HG02852 (cell line): ENCODE results near the gene OR8S1.
"Not testable (repeated sequence)": the region's sequence is repeated elsewhere in the genome, so short reads cannot be mapped to it uniquely, and the experiment has no call there.

Experiments
- ATAC-seq: cut with Tn5 transposase; IDR thresholded peaks from one replicate; pipeline ENCODE4 v1.9.1; 2021; ENCODE audit warnings: mild to moderate bottlenecking, moderate library complexity; ENCODE audit not compliant: unreplicated experiment

The OR8S1 gene

GRCh38 chr12:48553666-48554343 lies 28.4 kb downstream of the OR8S1 start:
- ATAC-seq: not testable (repeated sequence)

- ATAC-seq: no peak
Measured at GRCh38 chr12:48556631-48557030, 31.2 kb downstream of the OR8S1 start.

- ATAC-seq: no peak
Measured at GRCh38 chr12:48557919-48558318, 32.5 kb downstream of the OR8S1 start.

- ATAC-seq: no peak
Measured at GRCh38 chr12:48567731-48568130, 42.3 kb downstream of the OR8S1 start.

- ATAC-seq: no peak
Measured at GRCh38 chr12:48569946-48570345, 44.5 kb downstream of the OR8S1 start, which contains the start of gene LALBA. Gene LALBA (minus strand): TSS chr12:48570046. CDS start chr12:48570020, 26 bp downstream.

GRCh38 chr12:48572326-48572725 lies 46.9 kb downstream of the OR8S1 start:
- ATAC-seq: no peak
